GM19043 (cell line): ENCODE data around the gene JAM2.
"Not testable (repeated sequence)": the region's sequence is repeated elsewhere in the genome, so short reads cannot be mapped to it uniquely, and the experiment has no call there.

Experiments
- ATAC-seq: cut with Tn5 transposase; IDR thresholded peaks from one replicate; pipeline ENCODE4 v1.9.1; 2021; ENCODE audit warnings: low read depth; ENCODE audit not compliant: unreplicated experiment

The JAM2 gene

GRCh38 chr21:25643486-25643885, 4.4 kb downstream of the JAM2 start:
- ATAC-seq: no peak

DNA sequence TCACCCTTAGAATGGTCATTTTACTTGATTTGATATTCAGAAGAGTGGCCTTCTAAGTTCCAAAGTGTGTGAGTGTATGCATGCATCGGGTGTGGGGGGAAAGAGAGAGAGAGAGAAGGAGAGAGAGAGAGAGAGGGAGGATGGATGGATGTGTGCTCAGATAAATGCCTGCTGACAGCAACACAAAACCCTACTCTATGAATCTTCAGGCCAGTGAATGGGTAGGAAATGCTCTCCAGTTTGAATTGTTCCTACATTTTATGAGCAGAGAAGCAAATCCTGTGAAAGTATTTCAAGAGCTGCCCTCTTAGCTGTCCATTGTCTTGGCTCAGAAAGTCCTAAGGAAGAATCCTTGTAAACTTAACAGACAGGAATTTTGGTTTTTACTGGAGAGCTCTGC, 7.4 kb downstream of the JAM2 start:
- ATAC-seq: no peak

DNA sequence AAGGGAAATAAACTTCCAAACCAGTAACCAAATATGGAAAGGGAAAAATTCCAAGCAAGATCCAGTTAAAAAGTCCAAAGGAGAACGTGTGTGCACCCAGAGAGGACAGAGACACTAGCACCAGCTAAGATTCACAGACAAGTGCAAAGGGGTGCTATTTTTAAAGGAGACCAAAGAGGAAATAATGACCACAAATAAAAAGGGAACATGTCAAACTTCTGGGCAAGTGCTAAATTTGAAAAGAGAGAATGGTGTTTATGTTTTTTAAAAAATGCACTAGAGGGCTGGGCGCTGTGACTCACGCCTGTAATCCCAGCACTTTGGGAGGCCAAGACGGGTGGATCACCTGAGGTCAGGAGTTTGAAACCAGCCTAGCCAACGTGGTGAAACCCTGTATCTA, 8.6 kb downstream of the JAM2 start:
- ATAC-seq: no peak

GRCh38 chr21:25649146-25649545, 10.1 kb downstream of the JAM2 start:
- ATAC-seq: no peak

- ATAC-seq: no peak
Measured at GRCh38 chr21:25656412-25656811, 17.4 kb downstream of the JAM2 start.

GRCh38 chr21:25657140-25657539, 18.1 kb downstream of the JAM2 start:
- no peak for ATAC-seq

GRCh38 chr21:25658427-25659035, 19.5 kb downstream of the JAM2 start:
- ATAC-seq: no peak

DNA sequence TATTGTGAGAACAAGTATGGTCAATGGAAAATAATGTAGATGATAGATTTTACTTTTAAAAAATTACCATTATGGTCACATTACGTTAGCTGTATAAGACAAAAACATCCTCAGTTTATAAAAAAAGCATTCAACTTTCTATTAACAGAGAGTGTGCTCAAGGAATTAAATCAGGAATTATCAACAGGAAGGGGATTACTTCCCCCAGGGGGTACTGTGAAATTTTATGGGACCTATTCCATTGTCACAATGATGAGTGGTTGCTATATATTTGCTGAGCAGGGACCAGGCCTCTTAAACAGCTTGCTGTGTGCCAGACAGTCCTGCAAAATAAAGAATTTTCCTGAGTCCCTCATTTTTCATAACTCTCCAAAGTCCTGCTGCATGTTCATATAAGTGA, 21.2 kb downstream of the JAM2 start:
- ATAC-seq: no peak

DNA sequence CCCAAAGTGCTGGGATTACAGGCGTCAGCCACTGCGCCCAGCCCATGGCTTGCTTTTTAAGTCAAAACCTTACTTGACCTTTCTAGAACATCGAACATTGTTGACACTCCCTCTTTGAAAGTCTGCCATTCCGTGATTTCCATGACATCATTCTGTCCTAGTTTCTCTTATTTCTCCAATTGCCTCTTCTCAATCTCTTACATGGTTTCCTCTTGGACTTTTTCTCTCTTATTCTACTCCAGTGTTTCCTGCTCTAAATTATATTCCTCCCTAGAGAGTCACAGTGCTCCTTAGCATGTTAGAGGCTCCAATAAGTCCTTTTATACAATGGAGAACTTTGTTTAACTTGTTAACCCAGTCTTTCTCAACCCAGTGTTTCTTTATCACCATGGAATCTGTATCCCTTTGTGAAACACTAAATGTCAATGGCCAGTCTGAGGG, 25.5 kb downstream of the JAM2 start:
- no peak for ATAC-seq

GRCh38 chr21:25670726-25671125, 31.7 kb downstream of the JAM2 start:
- no peak for ATAC-seq

GRCh38 chr21:25676451-25676850, 37.4 kb downstream of the JAM2 start:
- no peak for ATAC-seq

GRCh38 chr21:25682382-25682781, 43.3 kb downstream of the JAM2 start:
- ATAC-seq: no peak

- ATAC-seq: no peak
Measured at GRCh38 chr21:25687787-25688186, 48.7 kb downstream of the JAM2 start.

DNA sequence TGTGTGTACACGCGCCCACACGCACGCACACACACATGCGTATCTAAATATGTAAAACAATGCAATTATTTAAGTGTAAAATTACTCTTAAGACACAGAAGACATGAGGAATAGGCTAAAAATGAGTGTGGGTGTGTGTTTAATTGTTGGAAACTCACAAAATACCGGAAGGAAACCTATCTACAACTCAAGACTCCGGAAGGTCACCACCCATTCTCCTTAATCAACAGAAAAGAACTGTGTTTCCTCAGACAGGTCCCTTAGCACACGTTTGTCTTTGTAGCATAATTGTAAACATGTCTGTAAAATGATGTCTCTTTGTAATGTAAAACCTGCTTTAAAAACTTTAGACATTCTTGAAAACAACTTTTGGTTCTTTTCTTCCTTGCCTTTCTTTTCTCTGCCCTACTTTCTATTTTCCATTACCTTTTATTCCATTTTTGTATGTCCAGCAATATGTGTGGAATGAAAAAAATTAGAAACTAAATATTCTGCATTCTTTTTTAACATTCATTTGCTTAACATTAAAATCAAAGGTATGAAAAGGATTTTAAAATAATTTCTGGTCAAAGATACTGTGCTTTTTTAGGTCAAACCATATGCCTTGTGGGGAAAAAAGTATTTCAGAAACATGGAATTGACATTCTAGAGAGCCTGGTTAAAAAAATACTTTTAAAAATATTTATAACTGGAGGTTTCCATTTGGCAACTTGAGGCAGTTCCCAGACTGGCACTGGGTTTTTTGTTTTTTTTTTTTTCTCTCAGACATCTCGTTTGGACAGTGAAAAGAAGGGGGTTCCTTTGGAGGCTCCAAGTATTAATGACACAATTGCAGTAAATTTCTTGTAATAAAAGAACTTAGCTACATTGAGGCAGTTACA, 49.5 kb downstream of the JAM2 start:
- no peak for ATAC-seq

DNA sequence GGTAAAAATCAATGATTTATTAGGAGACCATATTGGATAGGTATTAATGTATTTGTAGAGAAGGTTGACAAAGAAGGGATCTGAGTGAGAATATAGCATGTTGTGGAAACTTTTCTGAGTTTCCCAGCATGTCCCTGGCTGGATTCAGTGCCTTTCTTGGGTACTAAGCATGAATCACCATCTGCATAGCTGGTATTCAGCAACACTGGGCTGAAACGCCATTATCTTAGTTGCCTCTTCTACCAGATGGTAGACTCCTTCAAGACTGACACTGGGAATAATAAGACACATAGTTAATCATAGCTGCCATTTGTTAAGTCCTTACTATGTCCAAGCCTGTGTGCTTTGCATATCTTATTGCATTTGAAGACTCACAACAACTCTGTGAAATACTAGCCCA, 50.2 kb downstream of the JAM2 start:
- ATAC-seq: no peak

GRCh38 chr21:25691976-25692375, 52.9 kb downstream of the JAM2 start:
- ATAC-seq: no peak

DNA sequence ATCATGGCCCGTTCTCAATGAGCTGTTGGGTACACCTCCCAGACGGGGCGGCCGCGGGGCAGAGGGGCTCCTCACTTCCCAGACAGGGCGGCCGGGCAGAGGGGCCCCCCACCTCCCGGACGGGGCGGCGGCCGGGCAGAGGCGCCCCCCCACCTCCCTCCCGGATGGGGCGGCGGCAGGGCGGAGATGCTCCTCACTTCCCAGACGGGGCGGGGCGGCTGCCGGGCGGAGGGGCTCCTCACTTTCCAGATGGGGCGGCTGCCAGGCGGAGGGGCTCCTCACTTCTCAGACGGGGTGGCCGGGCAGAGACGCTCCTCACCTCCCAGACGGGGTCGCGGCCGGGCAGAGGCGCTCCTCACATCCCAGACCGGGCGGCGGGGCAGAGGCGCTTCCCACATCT, 56.4 kb downstream of the JAM2 start:
- ATAC-seq: not testable (repeated sequence)

- no peak for ATAC-seq
Measured at GRCh38 chr21:25700741-25701140, 61.7 kb downstream of the JAM2 start.

DNA sequence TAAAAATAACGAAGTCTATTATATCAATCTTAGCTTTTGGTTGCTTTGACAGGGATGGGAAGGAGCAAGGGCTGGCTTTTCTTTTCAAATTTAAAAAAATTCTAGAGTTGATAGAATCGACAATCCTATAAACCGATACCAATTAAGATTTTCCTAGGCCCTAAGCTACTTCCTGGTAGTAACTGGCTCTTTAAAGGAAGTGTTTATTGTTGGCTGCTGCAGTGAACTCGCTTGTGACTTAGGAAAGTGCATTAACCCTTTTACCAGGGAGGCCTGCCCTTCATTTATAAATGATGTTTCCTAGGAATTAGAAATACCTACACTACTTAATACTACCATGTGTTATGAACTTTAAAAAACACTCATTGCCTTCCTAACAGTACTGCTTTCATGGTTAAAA, 62.5 kb downstream of the JAM2 start:
- ATAC-seq: no peak

- no peak for ATAC-seq
Measured at GRCh38 chr21:25708467-25709065, 69.5 kb downstream of the JAM2 start.

GRCh38 chr21:25709684-25710265, 70.7 kb downstream of the JAM2 start:
- ATAC-seq: no peak
